ENCODE data around the gene TPBG. TPM values are rescaled to one million over a fixed set of nuclear protein-coding genes. Genes with fewer than 3 reads are reported as not detected.

Gene TPBG
- polyA plus RNA-seq, 3 donors, result 0.39 to 0.52 TPM; not detected in 1

- no peaks in the 10 kb centered on the region for H4K20me1 ChIP-seq (ENCODE audit: insufficient read depth, low read length)
- Mint-ChIP-seq H3K9me3 (peaks cover 0 to 9% (median 4%) of the 10 kb centered on the region in 7 donors), H3K4me1 (no peaks in the 10 kb centered on the region), H3K36me3 (no peaks in the 10 kb centered on the region), H3K27ac (no peak overlapping the region), H3K27me3 (ENCODE audit: low read depth in 3 of 3) (no peaks in the 10 kb centered on the region), H3K4me3 (no peak overlapping the region)
- H3K4me2 ChIP-seq (replicated peaks; ENCODE audit: extremely low read depth, low read length, poor library complexity, severe bottlenecking), result no peak overlapping the region
- no peaks in the 10 kb centered on the region for H3K36me3 ChIP-seq (replicated peaks in 1 of 2; ENCODE audit: control insufficient read depth in 1 of 2, insufficient read depth in 2 of 2, low read length in 2 of 2)
- no peak overlapping the region for H3K4me3 ChIP-seq (replicated peaks in 1 of 3; ENCODE audit: low read depth in 2 of 3, low read length in 3 of 3)
- H3K4me1 ChIP-seq (ENCODE audit: control insufficient read depth in 1 of 2, insufficient read depth in 2 of 2, low read length in 2 of 2), result no peaks in the 10 kb centered on the region
- no CpG with 5 or more reads among the region's 1 CpG for WGBS (ENCODE audit: insufficient coverage)
- H3K27me3 ChIP-seq (ENCODE audit: control insufficient read depth in 2 of 2, insufficient read depth in 2 of 2, low read length in 2 of 2), result no peaks in the 10 kb centered on the region
- H3K27ac ChIP-seq (ENCODE audit: low read depth in 1 of 2, low read length in 2 of 2), result no peak overlapping the region
- intact Hi-C loops (cut with micrococcal nuclease), result no loop called here
- H3K79me2 ChIP-seq (ENCODE audit: insufficient read depth, low read length), result no peaks in the 10 kb centered on the region
- no peak overlapping the region for H3K9ac ChIP-seq (ENCODE audit: insufficient read depth, low read length, poor library complexity, severe bottlenecking)
- no peak for TF ChIP-seq CTCF (IDR thresholded peaks at IDR 0.05)
- no peak for DNase-seq
- H3K9me3 ChIP-seq (replicated peaks in 1 of 2; ENCODE audit: control insufficient read depth in 1 of 2, insufficient read depth in 1 of 2, low read length in 2 of 2), result peaks cover 3 to 4% of the 10 kb centered on the region in 2 donors
- H2AFZ ChIP-seq (ENCODE audit: insufficient read depth, low read depth, low read length, poor library complexity, severe bottlenecking), result no peak overlapping the region
Observed at GRCh38 chr6:82381278-82381677, 17.7 kb downstream of the TPBG start.

DNA sequence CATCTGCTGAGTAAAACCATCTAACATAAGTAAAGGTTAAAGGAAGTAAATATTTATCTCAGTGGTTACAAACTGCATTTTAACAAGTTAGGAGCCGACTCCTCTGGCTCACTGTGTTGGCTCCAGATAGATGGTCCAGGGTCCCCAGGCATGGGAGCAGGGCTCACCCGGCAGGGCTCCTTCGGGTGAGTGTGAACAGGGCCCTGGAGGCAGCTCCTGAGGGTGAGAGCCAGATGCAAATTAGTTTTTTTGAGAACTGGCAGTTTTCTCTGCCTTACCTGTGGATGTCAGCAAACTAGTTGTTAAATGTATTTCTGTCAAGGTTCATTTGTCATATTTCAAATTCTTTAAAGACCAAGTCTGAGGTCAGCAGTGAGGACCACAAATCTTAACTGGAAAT is 21.5 kb downstream of the TPBG start:
- no peak overlapping the region for H3K4me2 ChIP-seq (replicated peaks; ENCODE audit: extremely low read depth, low read length, poor library complexity, severe bottlenecking)
- H3K4me3 Mint-ChIP-seq, result no peak overlapping the region
- intact Hi-C loops (cut with micrococcal nuclease), result no loop called here

More for the DNA sequence above, 21.5 kb downstream of the TPBG start:
- H3K9me3 Mint-ChIP-seq, result peaks cover 0 to 1% (median 0%) of the 10 kb centered on the region in 7 donors
- Histone ChIP-seq H3K27ac (ENCODE audit: low read depth in 1 of 2, low read length in 2 of 2) (no peak overlapping the region), H3K27me3 (ENCODE audit: control insufficient read depth in 2 of 2, insufficient read depth in 2 of 2, low read length in 2 of 2) (no peaks in the 10 kb centered on the region), H4K20me1 (ENCODE audit: insufficient read depth, low read length) (no peaks in the 10 kb centered on the region), H3K4me1 (ENCODE audit: control insufficient read depth in 1 of 2, insufficient read depth in 2 of 2, low read length in 2 of 2) (no peaks in the 10 kb centered on the region), H3K79me2 (ENCODE audit: insufficient read depth, low read length) (no peaks in the 10 kb centered on the region), H3K36me3 (replicated peaks in 1 of 2; ENCODE audit: control insufficient read depth in 1 of 2, insufficient read depth in 2 of 2, low read length in 2 of 2) (no peaks in the 10 kb centered on the region), H2AFZ (ENCODE audit: insufficient read depth, low read depth, low read length, poor library complexity, severe bottlenecking) (no peak overlapping the region), H3K9me3 (replicated peaks in 1 of 2; ENCODE audit: control insufficient read depth in 1 of 2, insufficient read depth in 1 of 2, low read length in 2 of 2) (no peaks in the 10 kb centered on the region), H3K9ac (ENCODE audit: insufficient read depth, low read length, poor library complexity, severe bottlenecking) (no peak overlapping the region), H3K4me3 (replicated peaks in 1 of 3; ENCODE audit: low read depth in 2 of 3, low read length in 3 of 3) (no peak overlapping the region)
- WGBS (ENCODE audit: insufficient coverage), result no CpG with 5 or more reads among the region's 3 CpGs
- H3K27ac Mint-ChIP-seq, result no peak overlapping the region
- H3K36me3 Mint-ChIP-seq, result no peaks in the 10 kb centered on the region
- H3K4me1 Mint-ChIP-seq, result no peaks in the 10 kb centered on the region
- DNase-seq, result no peak
- no peak for TF ChIP-seq CTCF (IDR thresholded peaks at IDR 0.05)
- H3K27me3 Mint-ChIP-seq (ENCODE audit: low read depth in 3 of 3), result no peaks in the 10 kb centered on the region

Measured in CD14-positive monocyte (primary cell).